GM21515 (cell line): ENCODE data around the gene SRSF1.
"Not testable (repeated sequence)": the region's sequence is repeated elsewhere in the genome, so short reads cannot be mapped to it uniquely, and the experiment has no call there.

ENCODE experiments used
- ATAC-seq: cut with Tn5 transposase; IDR thresholded peaks from one replicate; pipeline ENCODE4 v1.9.1; 2021; ENCODE audit not compliant: unreplicated experiment

The SRSF1 gene

GRCh38 chr17:58006924-58007780 is at the start of gene SRSF1:
SRSF1 (minus strand) TSS chr17:58007246; CDS start chr17:58007137, 109 bp downstream.
- peak; percentile 85 for ATAC-seq

- ATAC-seq, result no peak
Observed at GRCh38 chr17:58056476-58056875, 49.4 kb upstream of the SRSF1 start.

DNA sequence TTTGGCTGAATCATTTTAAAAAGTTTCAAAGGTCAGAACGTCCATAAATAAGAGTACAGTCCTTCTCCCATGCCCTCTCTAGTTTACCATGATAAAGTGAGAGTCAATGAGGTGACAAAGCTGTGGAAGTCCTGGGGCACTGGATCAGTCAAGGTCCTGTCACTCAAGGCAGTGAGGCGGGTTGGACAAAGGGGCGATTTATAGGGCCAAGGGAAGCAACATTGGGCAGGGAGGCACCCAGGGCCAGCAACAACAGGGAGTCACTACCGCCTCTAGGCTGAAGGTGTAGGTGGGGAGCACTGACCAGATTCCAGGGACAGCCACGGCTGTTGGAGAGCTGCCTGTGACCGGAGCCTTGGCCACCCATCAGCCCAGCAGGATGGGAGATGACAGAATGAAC is 47.6 kb upstream of the SRSF1 start:
- no peak for ATAC-seq

- no peak for ATAC-seq
Observed at GRCh38 chr17:58052945-58053715, 46.1 kb upstream of the SRSF1 start.

DNA sequence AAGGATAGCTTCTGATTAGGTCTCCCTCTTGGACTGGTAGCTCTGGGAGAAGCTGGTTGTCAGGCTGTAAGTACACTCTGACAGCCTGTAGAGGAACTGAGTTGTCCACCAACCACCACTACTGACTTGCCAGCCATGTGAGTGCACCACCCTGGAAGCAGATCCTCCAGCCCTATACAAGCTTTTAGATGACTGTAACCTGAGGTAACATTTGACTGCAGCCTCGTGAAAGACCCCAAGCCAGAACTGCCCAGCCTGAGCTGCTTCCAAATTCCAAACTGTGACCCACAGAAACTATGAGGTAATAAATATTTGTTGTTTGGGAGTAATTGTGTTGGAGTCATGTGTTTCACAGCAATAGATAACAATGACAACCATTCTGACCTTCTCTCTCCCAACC is 45.4 kb upstream of the SRSF1 start:
- ATAC-seq, result no peak

GRCh38 chr17:58051468-58051867 is 44.4 kb upstream of the SRSF1 start:
- ATAC-seq, result no peak

DNA sequence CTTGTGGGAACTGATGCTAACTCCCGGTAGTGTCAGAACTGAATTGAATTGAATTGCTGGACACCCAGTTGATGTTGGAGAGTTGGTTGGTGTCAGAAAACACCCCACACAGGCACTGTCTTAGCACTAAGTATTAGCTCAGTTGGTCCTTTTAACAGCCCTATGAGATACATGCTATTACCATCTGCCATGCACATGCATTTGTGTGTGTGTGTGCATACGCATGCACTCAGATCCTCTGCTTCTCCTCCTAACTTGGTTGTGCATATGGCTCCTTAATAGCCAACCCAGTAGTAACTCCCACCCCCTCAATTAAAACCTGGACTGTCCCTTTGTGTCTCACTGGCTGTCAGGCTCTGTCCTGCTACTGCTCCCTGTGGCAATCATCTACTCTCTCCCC is 43.9 kb upstream of the SRSF1 start:
- ATAC-seq, result no peak

- ATAC-seq, result no peak
Observed at GRCh38 chr17:58049533-58049932, 42.5 kb upstream of the SRSF1 start.

DNA sequence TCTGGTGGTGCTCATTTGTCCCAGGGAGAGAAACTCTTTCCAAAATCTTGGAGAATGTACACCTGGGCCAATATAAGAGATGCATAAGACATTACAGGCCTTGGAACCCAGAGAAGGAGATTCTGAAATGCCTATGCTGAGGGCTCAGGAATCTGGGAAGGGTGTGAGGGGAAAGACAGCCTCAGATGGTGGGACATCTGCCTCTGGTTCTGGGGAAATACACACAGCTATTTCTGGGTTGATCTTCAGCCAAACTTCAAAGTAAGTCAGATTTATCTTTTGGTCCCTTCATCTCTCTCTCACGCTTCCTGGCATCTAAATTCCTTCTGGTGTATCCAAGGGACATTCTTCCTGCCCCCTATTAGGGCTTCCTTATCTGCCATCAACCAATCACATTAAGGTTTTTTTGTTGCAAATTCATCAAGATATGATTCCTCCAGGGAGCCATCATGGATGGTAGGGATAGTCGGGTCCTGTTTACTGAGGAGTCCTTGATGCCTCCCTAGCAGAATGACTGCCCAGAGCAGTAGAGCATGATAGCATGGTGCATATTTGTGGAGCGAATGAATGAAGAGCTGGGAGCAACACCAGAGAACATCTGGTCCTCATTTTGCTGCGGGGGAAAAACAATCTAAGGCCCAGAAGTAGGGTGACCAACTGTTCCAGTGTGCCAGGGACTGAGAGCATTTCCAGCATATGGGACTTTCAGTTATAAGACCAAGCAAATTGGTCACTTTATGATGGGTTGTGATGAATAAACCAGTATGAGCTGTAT is 40.5 kb upstream of the SRSF1 start:
- ATAC-seq, result no peak

- no peak for ATAC-seq
Observed at GRCh38 chr17:58046239-58047094, 39.4 kb upstream of the SRSF1 start.

DNA sequence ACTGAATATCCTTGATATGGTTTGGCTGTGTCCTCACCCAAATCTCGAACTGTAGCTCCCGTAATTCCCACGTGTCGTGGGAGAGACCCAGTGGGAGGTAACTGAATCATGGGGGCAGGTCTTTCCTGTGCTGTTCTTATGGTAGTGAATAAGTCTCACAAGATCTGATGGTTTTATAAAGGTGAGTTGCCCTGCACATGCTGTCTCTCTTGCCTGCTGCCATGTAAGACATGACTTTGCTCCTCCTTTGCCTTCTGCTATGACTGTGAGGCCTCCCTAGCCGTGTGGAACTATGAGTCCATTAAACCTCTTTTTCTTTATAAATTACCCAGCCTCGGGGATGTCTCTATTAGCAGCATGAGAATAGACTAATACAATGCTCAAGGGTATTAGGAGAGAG is 37.2 kb upstream of the SRSF1 start:
- not testable (repeated sequence) for ATAC-seq

DNA sequence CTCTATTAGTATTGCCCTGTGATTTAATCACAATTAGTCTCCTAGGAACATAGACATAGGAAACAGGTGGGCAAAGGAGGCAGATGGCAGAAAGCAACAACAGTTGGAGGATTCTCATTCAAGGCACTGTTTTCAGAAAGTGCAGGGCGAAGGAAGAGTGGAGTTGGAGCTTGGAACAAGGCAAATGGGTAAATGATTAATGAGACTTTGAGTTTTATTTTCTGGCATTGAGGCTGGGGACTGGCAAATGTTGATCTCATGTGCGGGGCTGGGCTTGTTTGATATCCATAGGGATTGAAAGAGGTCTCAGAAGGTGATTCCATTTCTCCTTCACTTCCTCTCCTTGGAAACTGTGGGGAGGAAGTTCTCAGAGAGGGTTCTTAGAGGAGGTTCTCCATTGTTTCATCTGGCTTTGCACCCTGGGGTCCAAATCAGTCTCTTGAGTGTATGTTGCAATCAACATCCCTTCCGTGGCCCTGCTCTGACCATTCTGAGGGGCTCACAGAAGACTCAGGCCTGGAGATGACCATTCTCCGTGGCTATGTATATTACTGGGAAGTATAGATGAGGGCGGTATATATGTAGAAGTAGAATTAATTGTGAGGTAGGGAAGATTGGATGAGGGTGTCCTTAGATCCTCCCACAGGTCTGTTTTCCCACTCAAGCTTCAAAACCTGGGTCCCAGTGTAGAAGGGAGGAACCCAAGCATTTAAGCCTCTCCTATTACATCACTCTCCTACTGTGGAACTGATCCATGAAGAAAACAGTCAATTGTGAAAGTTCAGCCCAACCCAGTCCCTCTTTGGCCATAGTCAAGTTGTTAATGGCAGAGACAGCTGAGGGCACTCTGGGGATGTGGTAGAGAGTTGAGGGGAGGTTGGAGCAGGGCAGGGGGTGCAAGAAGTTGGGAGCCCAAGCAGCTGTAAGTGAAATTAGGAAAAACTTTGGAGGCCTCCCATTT is 36.5 kb upstream of the SRSF1 start:
- ATAC-seq, result no peak

DNA sequence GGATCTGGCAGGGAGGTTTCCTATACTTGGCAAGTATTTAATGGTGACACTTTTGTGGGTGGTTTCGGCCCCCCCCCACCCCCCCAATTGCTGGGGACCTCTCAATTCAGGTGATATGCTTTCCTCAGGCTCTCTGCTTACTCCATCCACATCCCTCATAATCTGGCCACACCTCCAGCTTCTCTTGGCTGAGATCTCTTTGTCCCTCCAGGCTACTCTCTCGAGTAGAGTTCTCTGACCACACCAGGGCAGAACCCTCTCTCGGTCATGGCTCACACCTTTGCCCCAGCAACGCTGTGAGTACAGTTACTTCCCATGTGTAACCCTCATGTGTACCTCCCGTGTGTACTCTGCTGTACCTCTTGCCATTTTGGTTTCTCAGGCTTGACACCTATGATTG is 34.1 kb upstream of the SRSF1 start:
- no peak for ATAC-seq

GRCh38 chr17:58040386-58040785 is 33.3 kb upstream of the SRSF1 start:
- no peak for ATAC-seq

- no peak for ATAC-seq
Observed at GRCh38 chr17:58039975-58040374, 32.9 kb upstream of the SRSF1 start.

DNA sequence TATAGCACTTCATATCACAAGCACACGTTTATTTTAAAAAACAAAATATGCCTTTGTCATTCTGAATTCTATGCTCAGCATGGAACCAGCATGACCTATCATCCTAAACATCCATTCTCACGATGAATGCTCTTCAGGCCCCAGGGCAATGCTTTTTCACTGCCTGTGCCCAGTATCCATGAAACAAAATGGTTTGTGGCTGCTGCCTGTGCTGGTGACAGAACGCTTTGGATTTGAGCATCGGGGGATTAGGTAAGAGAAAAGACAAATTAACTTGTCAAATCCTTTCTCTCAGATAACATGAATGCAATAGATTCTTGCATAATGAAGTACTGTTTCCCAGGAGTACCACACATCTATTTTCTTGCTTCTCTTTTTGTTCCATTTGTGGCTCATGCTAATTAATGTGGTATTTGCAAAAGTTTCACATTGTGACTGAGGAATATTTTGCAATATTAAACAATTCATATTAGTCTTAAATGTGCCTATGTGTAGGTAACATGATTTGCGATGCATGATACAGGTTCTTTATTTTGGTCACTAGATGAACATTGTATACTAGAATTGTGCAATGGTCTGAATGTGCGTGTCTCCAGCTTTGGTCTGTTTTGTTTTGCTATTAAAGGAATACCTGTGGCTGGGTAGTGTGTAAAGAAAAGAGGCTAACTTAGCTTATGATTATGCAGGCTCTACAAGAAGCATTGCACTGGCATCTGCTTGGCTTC is 25.8 kb upstream of the SRSF1 start:
- no peak for ATAC-seq

DNA sequence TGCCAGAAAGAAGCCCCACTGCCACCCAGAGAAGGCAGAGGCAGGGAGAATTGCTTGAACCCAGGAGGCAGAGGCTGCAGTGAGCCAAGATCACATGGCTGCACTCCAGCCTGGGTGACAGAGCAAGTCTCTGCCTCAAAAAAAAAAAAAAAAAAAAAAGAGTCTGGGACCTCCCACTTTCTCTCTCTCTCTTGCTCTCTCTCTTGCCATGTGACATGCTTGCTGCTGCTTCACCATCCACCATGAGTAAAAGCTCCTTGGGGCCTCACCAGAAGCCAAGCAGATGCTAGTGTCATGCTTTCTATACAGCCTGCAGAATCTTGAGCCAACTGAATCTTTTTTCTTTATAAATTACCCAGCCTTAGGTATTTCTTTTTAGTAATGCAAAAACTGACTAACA is 21.5 kb upstream of the SRSF1 start:
- no peak for ATAC-seq

DNA sequence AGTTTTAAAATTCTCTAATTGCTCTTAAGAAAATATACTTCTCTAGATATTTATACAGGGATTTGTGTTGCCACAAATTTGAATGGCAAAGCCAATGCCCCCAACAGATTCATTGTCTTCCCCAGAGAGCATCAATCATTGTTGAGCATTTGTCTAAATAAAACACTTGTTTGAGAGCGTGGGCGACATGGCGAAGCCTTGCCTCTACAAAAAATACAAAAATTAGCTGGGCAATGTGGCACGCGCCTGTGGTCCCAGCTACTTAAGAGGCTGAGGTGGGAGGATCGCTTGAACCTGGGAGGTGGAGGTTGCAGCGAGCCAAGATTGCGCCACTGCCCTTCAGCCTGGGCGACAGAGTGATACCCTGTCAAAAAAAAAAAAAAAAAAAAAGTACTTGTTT is 13.4 kb upstream of the SRSF1 start:
- ATAC-seq, result no peak

DNA sequence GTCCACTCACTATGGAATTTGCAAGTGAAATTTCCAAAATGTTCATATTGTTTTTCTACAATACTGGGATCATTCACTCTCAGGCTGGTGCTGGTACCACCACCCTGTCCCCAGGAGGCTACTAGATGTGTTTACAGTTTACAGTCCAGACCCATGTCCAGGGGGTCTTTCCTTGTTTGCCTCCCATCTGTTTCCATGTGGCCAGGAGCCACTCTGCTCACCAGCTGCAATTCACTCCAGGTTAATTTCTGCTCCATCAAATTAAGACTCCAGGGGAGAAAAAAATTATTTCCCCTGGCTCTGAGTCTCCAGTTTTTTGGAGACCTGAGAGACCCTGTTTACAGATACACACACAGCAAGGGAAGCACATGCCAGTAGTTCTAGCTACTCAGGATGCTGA is 12.5 kb upstream of the SRSF1 start:
- ATAC-seq, result no peak
